Measurements from ENCODE around the gene CEP63. TPM values are rescaled to one million over a fixed set of nuclear protein-coding genes. Genes with fewer than 3 reads are reported as not detected.

Gene CEP63
- total RNA-seq, 1 experiment from 2014 or later = 29.8 TPM

Other genes with a start within 250 kb of the CEP63 start
- gene RYK, start 235.2 kb upstream of the CEP63 start, total RNA-seq (2014; rRNA removed) = 54.3 and 57.3 TPM in 2 replicates
- 72.0 and 82.3 TPM in 2 replicates for gene AMOTL2, start 111.6 kb upstream of the CEP63 start, total RNA-seq (2014; rRNA removed)
- gene ANAPC13, start 72 bp upstream of the CEP63 start, total RNA-seq (2014; rRNA removed) = 166 and 196 TPM in 2 replicates
- gene KY, start 165.0 kb downstream of the CEP63 start, total RNA-seq (2014; rRNA removed) = not detected in 2 replicates

Data from LHCN-M2 (cell line).